ENCODE data around the gene RTF1.

RTF1 gene

GRCh38 chr15:41521614-41522013 lies 104.7 kb downstream of the RTF1 start:
- no peak overlapping the region for H3K4me3 ChIP-seq (ENCODE audit: low read depth, low read length)
- TF ChIP-seq CTCF (IDR thresholded peaks at IDR 0.05; ENCODE audit: low read depth, low read length), result no peak
- no peak for DNase-seq (ENCODE audit: low read depth, low spot score)
- in situ Hi-C loops (cut with HindIII; ENCODE audit: low sequenced_read_pairs), result no loop called here

GRCh38 chr15:41523097-41523496 lies 106.2 kb downstream of the RTF1 start:
- DNase-seq (ENCODE audit: low read depth, low spot score), result peak; percentile 15
- no peak for TF ChIP-seq CTCF (IDR thresholded peaks at IDR 0.05; ENCODE audit: low read depth, low read length)
- in situ Hi-C loops (cut with HindIII; ENCODE audit: low sequenced_read_pairs), result no loop called here
- no peak overlapping the region for H3K4me3 ChIP-seq (ENCODE audit: low read depth, low read length)

- in situ Hi-C loops (cut with HindIII; ENCODE audit: low sequenced_read_pairs), result no loop called here
- no peak overlapping the region for H3K4me3 ChIP-seq (ENCODE audit: low read depth, low read length)
- no peak for DNase-seq (ENCODE audit: low read depth, low spot score)
- no peak for TF ChIP-seq CTCF (IDR thresholded peaks at IDR 0.05; ENCODE audit: low read depth, low read length)
These were observed 113.6 kb downstream of the RTF1 start for GRCh38 chr15:41530363-41530956.
